ENCODE data around the gene SIRPB2.

DNA sequence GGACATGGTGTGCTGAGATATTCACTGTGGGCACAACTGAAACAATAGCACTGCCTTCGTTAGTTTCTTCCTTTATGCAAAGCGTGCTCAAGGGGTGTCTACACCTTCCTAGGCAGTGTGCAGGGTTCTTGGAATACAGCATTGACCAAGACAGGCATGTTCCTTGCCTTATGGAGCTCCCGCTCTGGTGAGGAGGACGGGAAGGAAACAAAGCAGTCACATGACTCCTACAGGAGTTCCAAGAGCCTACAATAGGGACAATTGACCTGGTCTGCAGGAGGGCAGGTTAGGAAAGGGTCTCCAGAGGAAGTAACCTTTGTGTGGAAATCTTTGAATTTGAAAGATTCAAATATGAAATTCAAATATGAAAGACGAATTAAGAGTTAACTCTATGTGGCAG is 25.8 kb upstream of the SIRPB2 start:
- TF ChIP-seq, protein P1, sequence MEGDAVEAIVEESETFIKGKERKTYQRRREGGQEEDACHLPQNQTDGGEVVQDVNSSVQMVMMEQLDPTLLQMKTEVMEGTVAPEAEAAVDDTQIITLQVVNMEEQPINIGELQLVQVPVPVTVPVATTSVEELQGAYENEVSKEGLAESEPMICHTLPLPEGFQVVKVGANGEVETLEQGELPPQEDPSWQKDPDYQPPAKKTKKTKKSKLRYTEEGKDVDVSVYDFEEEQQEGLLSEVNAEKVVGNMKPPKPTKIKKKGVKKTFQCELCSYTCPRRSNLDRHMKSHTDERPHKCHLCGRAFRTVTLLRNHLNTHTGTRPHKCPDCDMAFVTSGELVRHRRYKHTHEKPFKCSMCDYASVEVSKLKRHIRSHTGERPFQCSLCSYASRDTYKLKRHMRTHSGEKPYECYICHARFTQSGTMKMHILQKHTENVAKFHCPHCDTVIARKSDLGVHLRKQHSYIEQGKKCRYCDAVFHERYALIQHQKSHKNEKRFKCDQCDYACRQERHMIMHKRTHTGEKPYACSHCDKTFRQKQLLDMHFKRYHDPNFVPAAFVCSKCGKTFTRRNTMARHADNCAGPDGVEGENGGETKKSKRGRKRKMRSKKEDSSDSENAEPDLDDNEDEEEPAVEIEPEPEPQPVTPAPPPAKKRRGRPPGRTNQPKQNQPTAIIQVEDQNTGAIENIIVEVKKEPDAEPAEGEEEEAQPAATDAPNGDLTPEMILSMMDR (IDR thresholded peaks at IDR 0.05), result no peak
- TF ChIP-seq POLR2A (IDR thresholded peaks at IDR 0.05), result no peak
- TF ChIP-seq EP300 (IDR thresholded peaks at IDR 0.05), result no peak

All from tibial nerve (tissue), 4 donors.